Esophagus (tissue), 2 donors: ENCODE data around the gene MRPL22. TPM values are rescaled to one million over a fixed set of nuclear protein-coding genes. Genes with fewer than 3 reads are reported as not detected.
"Not testable (repeated sequence)": the region's sequence is repeated elsewhere in the genome, so short reads cannot be mapped to it uniquely, and the experiment has no call there.

Experiments
- H3K27ac ChIP-seq, 2 donors: one replicate each; pipeline ENCODE4 v1.5.1; 2013; ENCODE audit warnings: low read depth in 2 of 2, mild to moderate bottlenecking in 2 of 2, inconsistent platforms in 1 of 2, low read length in 1 of 2, moderate library complexity in 1 of 2
- H3K27me3 ChIP-seq, 2 donors: one replicate each; pipeline ENCODE4 v1.6.1; 2013; ENCODE audit warnings: low read length in 2 of 2, control low read depth in 1 of 2, mild to moderate bottlenecking in 1 of 2; ENCODE audit not compliant: insufficient read depth in 2 of 2, control insufficient read depth in 1 of 2
- H3K36me3 ChIP-seq, 2 donors: one replicate each; pipeline ENCODE4 v1.6.1; 2013; ENCODE audit warnings: low read length in 1 of 2; ENCODE audit not compliant: control insufficient read depth in 2 of 2, insufficient read depth in 2 of 2
- H3K4me1 ChIP-seq, 2 donors: one replicate each; pipeline ENCODE4 v1.6.1; 2013; ENCODE audit warnings: low read length in 1 of 2; ENCODE audit not compliant: control insufficient read depth in 2 of 2, insufficient read depth in 2 of 2
- H3K4me3 ChIP-seq, 2 donors: one replicate each; pipeline ENCODE4 v1.5.1; 2013; ENCODE audit warnings: low read length in 2 of 2, mild to moderate bottlenecking in 2 of 2, low read depth in 1 of 2, moderate library complexity in 1 of 2
- H3K9me3 ChIP-seq, 2 donors: one replicate each; pipeline ENCODE4 v1.6.1; 2013; ENCODE audit warnings: mild to moderate bottlenecking in 2 of 2, low read depth in 1 of 2, low read length in 1 of 2, moderate library complexity in 1 of 2; ENCODE audit not compliant: control insufficient read depth in 2 of 2, insufficient read depth in 1 of 2
- WGBS, 2 donors: extraction: QIAGEN DNeasy Blood & Tissue Kit; methylation state at CpG; one replicate each; pipeline ENCODE4 v1.1.7; 2013; 5-methylcytosine and 5-hydroxymethylcytosine counted together
- polyA plus RNA-seq, 2 donors: library from polyadenylated mRNA; stranded (reverse); fragments of 200-250 nt; gene quantifications; one replicate each; pipeline ENCODE4 v1.2.3, GENCODE V29; 2013
- donor health status: healthy with polysubstance abuse.
- donor health status: Bipolar disorder and iron deficiency.

The MRPL22 gene
- polyA plus RNA-seq, 2 donors: 45.6 to 53.9 TPM

- WGBS, 2 donors: 86 to 87% methylated on average over 7 of the region's 7 CpGs
- Histone ChIP-seq H3K27ac (peak overlapping the region in 1 of 2 donors; percentile 14), H3K4me3 (no peak overlapping the region), H3K27me3 (no peaks in the 10 kb centered on the region), H3K9me3 (no peaks in the 10 kb centered on the region), H3K36me3 (peaks cover 4 to 6% of the 10 kb centered on the region in 2 donors), H3K4me1 (no peaks in the 10 kb centered on the region)
Observed at GRCh38 chr5:154966081-154966841, 25.4 kb downstream of the MRPL22 start.

- WGBS, 2 donors: 86% methylated on average over 3 of the region's 3 CpGs
- H3K27ac ChIP-seq: no peak overlapping the region
- H3K4me3 ChIP-seq: no peak overlapping the region
- no peaks in the 10 kb centered on the region for H3K27me3 ChIP-seq
- no peaks in the 10 kb centered on the region for H3K4me1 ChIP-seq
- H3K9me3 ChIP-seq: no peaks in the 10 kb centered on the region
- peaks cover 4 to 6% of the 10 kb centered on the region in 2 donors for H3K36me3 ChIP-seq
Observed at GRCh38 chr5:154966874-154967273, 26.0 kb downstream of the MRPL22 start.

GRCh38 chr5:154967421-154968024 is 26.6 kb downstream of the MRPL22 start:
- Histone ChIP-seq H3K9me3 (no peaks in the 10 kb centered on the region), H3K27me3 (no peaks in the 10 kb centered on the region), H3K36me3 (peaks cover 4 to 6% of the 10 kb centered on the region in 2 donors), H3K4me1 (no peaks in the 10 kb centered on the region), H3K4me3 (no peak overlapping the region), H3K27ac (no peak overlapping the region)
- WGBS, 2 donors: 78 to 79% methylated on average over 5 of the region's 5 CpGs

GRCh38 chr5:154968953-154969352 is 28.1 kb downstream of the MRPL22 start:
- Histone ChIP-seq H3K4me3 (no peak overlapping the region), H3K4me1 (no peaks in the 10 kb centered on the region), H3K27me3 (no peaks in the 10 kb centered on the region), H3K27ac (no peak overlapping the region), H3K36me3 (peaks cover 4 to 6% of the 10 kb centered on the region in 2 donors), H3K9me3 (no peaks in the 10 kb centered on the region)
- 91 to 95% methylated on average over 5 of the region's 5 CpGs for WGBS, 2 donors

GRCh38 chr5:154970759-154971158 is 29.9 kb downstream of the MRPL22 start:
- Histone ChIP-seq H3K36me3 (peaks cover 4 to 6% of the 10 kb centered on the region in 2 donors), H3K4me3 (no peak overlapping the region), H3K4me1 (no peaks in the 10 kb centered on the region), H3K27me3 (no peaks in the 10 kb centered on the region), H3K27ac (no peak overlapping the region), H3K9me3 (peaks cover 0 to 1% of the 10 kb centered on the region in 2 donors)

DNA sequence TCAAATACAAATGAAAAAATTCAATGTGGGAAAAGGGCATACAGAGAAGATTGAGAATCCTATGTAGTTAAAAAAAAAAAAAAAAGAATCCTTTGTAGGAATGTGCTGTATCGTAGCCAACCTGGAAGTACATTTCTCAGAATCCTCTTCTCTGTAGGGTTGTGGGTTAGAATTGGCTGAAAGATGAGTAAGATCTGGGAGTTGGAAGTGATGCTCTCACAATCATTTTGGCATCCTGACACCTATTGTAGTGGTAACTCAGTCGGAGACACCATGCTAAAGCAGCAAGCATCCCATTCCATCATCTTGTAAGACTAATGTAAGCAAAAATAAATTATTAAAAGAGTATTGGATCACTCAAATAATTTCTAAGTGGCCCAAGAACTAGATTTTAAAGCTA is 30.6 kb downstream of the MRPL22 start:
- Histone ChIP-seq H3K27me3 (no peaks in the 10 kb centered on the region), H3K4me1 (no peaks in the 10 kb centered on the region), H3K27ac (no peak overlapping the region), H3K4me3 (no peak overlapping the region), H3K36me3 (peaks cover 4% of the 10 kb centered on the region in 2 donors), H3K9me3 (peaks cover 0 to 6% of the 10 kb centered on the region in 2 donors)
- WGBS, 2 donors: 87 to 94% methylated on average over 2 of the region's 2 CpGs

- no peak overlapping the region for H3K4me3 ChIP-seq
- peaks cover 3 to 4% of the 10 kb centered on the region in 2 donors for H3K36me3 ChIP-seq
- no peaks in the 10 kb centered on the region for H3K27me3 ChIP-seq
- peaks cover 0 to 6% of the 10 kb centered on the region in 2 donors for H3K9me3 ChIP-seq
- no peaks in the 10 kb centered on the region for H3K4me1 ChIP-seq
- WGBS, 2 donors: 72 to 80% methylated on average over 2 of the region's 2 CpGs
- no peak overlapping the region for H3K27ac ChIP-seq
Observed at GRCh38 chr5:154972476-154973080, 31.7 kb downstream of the MRPL22 start.

- WGBS, 2 donors: 97 to 98% methylated on average over 9 of the region's 9 CpGs
- not testable (repeated sequence) for H3K27me3 ChIP-seq, H3K4me3 ChIP-seq, H3K9me3 ChIP-seq, H3K4me1 ChIP-seq, H3K27ac ChIP-seq, H3K36me3 ChIP-seq
Observed at GRCh38 chr5:154976082-154976481, 35.2 kb downstream of the MRPL22 start.

GRCh38 chr5:154977409-154977808 is 36.5 kb downstream of the MRPL22 start:
- H3K36me3 ChIP-seq: no peaks in the 10 kb centered on the region
- H3K27ac ChIP-seq: no peak overlapping the region
- H3K4me3 ChIP-seq: no peak overlapping the region
- WGBS, 2 donors: 79 to 93% methylated on average over 1 of the region's 1 CpG
- H3K9me3 ChIP-seq: peaks cover 0 to 6% of the 10 kb centered on the region in 2 donors
- no peaks in the 10 kb centered on the region for H3K4me1 ChIP-seq
- H3K27me3 ChIP-seq: no peaks in the 10 kb centered on the region
